ENCODE data around the gene HSDL2. TPM values are rescaled to one million over a fixed set of nuclear protein-coding genes. Genes with fewer than 3 reads are reported as not detected.

HSDL2 gene
- total RNA-seq, 1 experiment from 2014 or later, result 37.0 TPM

GRCh38 chr9:112349008-112349333, 30.9 kb upstream of the HSDL2 start:
- Histone ChIP-seq H3K27ac (ENCODE audit: low read length) (no peak overlapping the region), H3K9ac (ENCODE audit: low read length) (no peak overlapping the region), H2AFZ (ENCODE audit: low read length) (no peak overlapping the region), H4K20me1 (ENCODE audit: low read length) (no peaks in the 10 kb centered on the region), H3K9me2 (replicated peaks; ENCODE audit: low read length) (no peaks in the 10 kb centered on the region), H3K4me1 (ENCODE audit: insufficient read depth, low read length) (no peaks in the 10 kb centered on the region), H3K4me2 (ENCODE audit: low read length) (no peak overlapping the region), H3K79me2 (ENCODE audit: low read length) (no peaks in the 10 kb centered on the region), H3K9me3 (ENCODE audit: low read length) (no peaks in the 10 kb centered on the region), H3K27me3 (ENCODE audit: low read length) (no peaks in the 10 kb centered on the region), H3K36me3 (ENCODE audit: low read depth, low read length) (no peaks in the 10 kb centered on the region), H3F3A (ENCODE audit: low read length, unreplicated experiment) (no peaks in the 10 kb centered on the region), H3K4me3 (ENCODE audit: low read length) (no peak overlapping the region)
- intact Hi-C loops (cut with micrococcal nuclease), result no loop called here
- BruUV-seq (replicated peaks), result no TSS peak
- DNase-seq, result no peak
- CTCF ChIA-PET, result interaction anchor here (0.5 kb wide), 1 partner anchor 61 kb away, joined by 3 read pairs; no protein-coding TSS in a partner anchor
- TF ChIP-seq, protein P1, sequence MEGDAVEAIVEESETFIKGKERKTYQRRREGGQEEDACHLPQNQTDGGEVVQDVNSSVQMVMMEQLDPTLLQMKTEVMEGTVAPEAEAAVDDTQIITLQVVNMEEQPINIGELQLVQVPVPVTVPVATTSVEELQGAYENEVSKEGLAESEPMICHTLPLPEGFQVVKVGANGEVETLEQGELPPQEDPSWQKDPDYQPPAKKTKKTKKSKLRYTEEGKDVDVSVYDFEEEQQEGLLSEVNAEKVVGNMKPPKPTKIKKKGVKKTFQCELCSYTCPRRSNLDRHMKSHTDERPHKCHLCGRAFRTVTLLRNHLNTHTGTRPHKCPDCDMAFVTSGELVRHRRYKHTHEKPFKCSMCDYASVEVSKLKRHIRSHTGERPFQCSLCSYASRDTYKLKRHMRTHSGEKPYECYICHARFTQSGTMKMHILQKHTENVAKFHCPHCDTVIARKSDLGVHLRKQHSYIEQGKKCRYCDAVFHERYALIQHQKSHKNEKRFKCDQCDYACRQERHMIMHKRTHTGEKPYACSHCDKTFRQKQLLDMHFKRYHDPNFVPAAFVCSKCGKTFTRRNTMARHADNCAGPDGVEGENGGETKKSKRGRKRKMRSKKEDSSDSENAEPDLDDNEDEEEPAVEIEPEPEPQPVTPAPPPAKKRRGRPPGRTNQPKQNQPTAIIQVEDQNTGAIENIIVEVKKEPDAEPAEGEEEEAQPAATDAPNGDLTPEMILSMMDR (conservative IDR thresholded peaks at IDR 0.05; ENCODE audit: low read depth, low read length), result no peak
- no peak for TF ChIP-seq EZH2 (IDR thresholded peaks at IDR 0.05; ENCODE audit: low read length, unreplicated experiment)
- POLR2A ChIA-PET (ENCODE audit: unreplicated experiment), result no interaction called here
- ATAC-seq, result no peak

DNA sequence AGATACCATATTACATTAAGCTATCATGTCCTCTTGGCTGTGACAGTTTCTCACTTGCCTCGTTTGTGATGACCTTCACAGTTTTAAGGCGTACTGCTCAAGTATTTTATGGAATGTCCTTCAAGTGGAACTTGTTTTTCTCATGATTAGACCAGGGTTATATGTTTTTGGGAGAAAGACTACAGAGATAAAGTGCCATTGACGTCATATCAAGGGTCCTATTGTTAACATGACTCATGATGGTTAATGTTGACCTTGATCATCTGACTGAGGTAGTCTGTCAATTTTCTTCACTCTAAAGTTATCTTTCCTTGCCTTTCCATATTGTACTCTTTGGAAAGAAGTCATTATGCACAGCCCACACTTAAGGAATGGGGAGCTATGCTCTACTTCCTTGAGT, 28.7 kb upstream of the HSDL2 start:
- Histone ChIP-seq H2AFZ (ENCODE audit: low read length) (no peak overlapping the region), H3K4me1 (ENCODE audit: insufficient read depth, low read length) (no peaks in the 10 kb centered on the region), H3K9ac (ENCODE audit: low read length) (no peak overlapping the region), H3K9me2 (replicated peaks; ENCODE audit: low read length) (no peaks in the 10 kb centered on the region), H3K4me2 (ENCODE audit: low read length) (no peak overlapping the region), H3K27ac (ENCODE audit: low read length) (no peak overlapping the region), H3K4me3 (ENCODE audit: low read length) (no peak overlapping the region), H3K79me2 (ENCODE audit: low read length) (no peaks in the 10 kb centered on the region), H3K27me3 (ENCODE audit: low read length) (no peaks in the 10 kb centered on the region), H3F3A (ENCODE audit: low read length, unreplicated experiment) (no peaks in the 10 kb centered on the region), H3K9me3 (ENCODE audit: low read length) (no peaks in the 10 kb centered on the region), H3K36me3 (ENCODE audit: low read depth, low read length) (no peaks in the 10 kb centered on the region), H4K20me1 (ENCODE audit: low read length) (no peaks in the 10 kb centered on the region)
- TF ChIP-seq EZH2phosphoT487 (IDR thresholded peaks at IDR 0.05; ENCODE audit: borderline replicate concordance, low read length) (no peak), EZH2 (IDR thresholded peaks at IDR 0.05; ENCODE audit: low read length, unreplicated experiment) (no peak)
- TF ChIP-seq, protein P1 (conservative IDR thresholded peaks at IDR 0.05; ENCODE audit: low read depth, low read length), result no peak
- POLR2A ChIA-PET (ENCODE audit: unreplicated experiment), result no interaction called here
- no TSS peak for BruUV-seq (replicated peaks)
- CTCF ChIA-PET, result interaction anchor here (0.5 kb wide), 1 partner anchor 104 kb away, joined by 4 read pairs; no protein-coding TSS in a partner anchor
- no peak for DNase-seq
- intact Hi-C loops (cut with micrococcal nuclease), result no loop called here
- no peak for ATAC-seq

DNA sequence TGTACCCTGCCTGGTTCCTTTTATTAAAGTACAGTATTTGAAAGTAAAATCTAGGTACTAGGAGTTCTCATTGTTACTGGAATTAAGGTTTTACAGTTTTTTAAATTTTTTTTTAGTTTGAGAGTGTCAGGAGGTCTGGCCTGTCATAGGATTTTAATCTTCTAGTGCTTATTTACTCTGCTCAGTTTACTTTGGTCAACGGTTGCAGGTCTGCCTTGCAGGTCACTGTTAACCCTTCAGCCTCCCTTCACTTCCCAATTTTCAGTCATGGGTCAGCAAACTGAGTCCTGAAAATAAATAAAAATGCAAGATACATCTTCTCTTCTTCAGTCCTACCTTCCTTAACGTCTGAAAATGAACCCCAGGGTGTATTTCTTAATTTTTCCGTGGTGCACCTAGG, 27.7 kb upstream of the HSDL2 start:
- H4K20me1 ChIP-seq (ENCODE audit: low read length), result no peaks in the 10 kb centered on the region
- no peaks in the 10 kb centered on the region for H3K9me2 ChIP-seq (replicated peaks; ENCODE audit: low read length)
- no peak overlapping the region for H3K27ac ChIP-seq (ENCODE audit: low read length)
- TF ChIP-seq EZH2 (IDR thresholded peaks at IDR 0.05; ENCODE audit: low read length, unreplicated experiment) (no peak), EZH2phosphoT487 (IDR thresholded peaks at IDR 0.05; ENCODE audit: borderline replicate concordance, low read length) (no peak)
- TF ChIP-seq, protein P1 (conservative IDR thresholded peaks at IDR 0.05; ENCODE audit: low read depth, low read length), result no peak
- no peak overlapping the region for H3K4me3 ChIP-seq (ENCODE audit: low read length)
- no peak overlapping the region for H3K4me2 ChIP-seq (ENCODE audit: low read length)
- H3K9ac ChIP-seq (ENCODE audit: low read length), result no peak overlapping the region
- ChIA-PET POLR2A (ENCODE audit: unreplicated experiment) (no interaction called here), CTCF (no interaction called here)
- H3K4me1 ChIP-seq (ENCODE audit: insufficient read depth, low read length), result no peaks in the 10 kb centered on the region
- no peaks in the 10 kb centered on the region for H3K9me3 ChIP-seq (ENCODE audit: low read length)
- H3K79me2 ChIP-seq (ENCODE audit: low read length), result no peaks in the 10 kb centered on the region
- no peak for DNase-seq
- no TSS peak for BruUV-seq (replicated peaks)
- no peaks in the 10 kb centered on the region for H3K36me3 ChIP-seq (ENCODE audit: low read depth, low read length)
- no peak overlapping the region for H2AFZ ChIP-seq (ENCODE audit: low read length)
- no peaks in the 10 kb centered on the region for H3K27me3 ChIP-seq (ENCODE audit: low read length)
- intact Hi-C loops (cut with micrococcal nuclease), result no loop called here
- H3F3A ChIP-seq (ENCODE audit: low read length, unreplicated experiment), result no peaks in the 10 kb centered on the region
- ATAC-seq, result no peak

Measured in PC-3 (cell line).